H9 (cell line): ENCODE results near the gene MRPL9. TPM values are rescaled to one million over a fixed set of nuclear protein-coding genes. Genes with fewer than 3 reads are reported as not detected.

Experiments
- DNase-seq: peaks from one replicate; pipeline ENCODE4 v3.0.0-alpha.2; 2017
- H2AFZ ChIP-seq: one replicate; pipeline ENCODE4 v1.6.1; 2013; ENCODE audit warnings: mild to moderate bottlenecking, low read length, control low read depth, moderate library complexity
- H2AK5ac ChIP-seq: 2 replicates; pipeline ENCODE4 v1.6.1; 2013; ENCODE audit warnings: low read length, control low read depth, mixed read lengths; ENCODE audit not compliant: insufficient read length
- H2BK120ac ChIP-seq: one replicate; pipeline ENCODE4 v1.6.1; 2013; ENCODE audit warnings: low read depth, mild to moderate bottlenecking, low read length, control low read depth, inconsistent platforms; ENCODE audit not compliant: poor library complexity, severe bottlenecking
- H2BK12ac ChIP-seq: 2 replicates; pipeline ENCODE4 v1.6.1; 2013; ENCODE audit warnings: low read length, control low read depth, mixed read lengths, low read depth; ENCODE audit not compliant: insufficient read length
- H2BK15ac ChIP-seq: 2 replicates; pipeline ENCODE4 v1.6.1; 2013; ENCODE audit warnings: low read depth, low read length, control low read depth
- H2BK20ac ChIP-seq: one replicate; pipeline ENCODE4 v1.6.1; 2013; ENCODE audit warnings: low read depth, mild to moderate bottlenecking, low read length, control low read depth, inconsistent platforms; ENCODE audit not compliant: poor library complexity, severe bottlenecking
- H2BK5ac ChIP-seq: 2 replicates; pipeline ENCODE4 v1.6.1; 2013; ENCODE audit warnings: low read length, control low read depth, mixed read lengths; ENCODE audit not compliant: insufficient read length
- H3K14ac ChIP-seq: 2 replicates; pipeline ENCODE4 v1.6.1; 2013; ENCODE audit warnings: low read length, control low read depth; ENCODE audit not compliant: insufficient read depth
- H3K18ac ChIP-seq: 2 replicates; pipeline ENCODE4 v1.6.1; 2013; ENCODE audit warnings: low read depth, mild to moderate bottlenecking, mixed read lengths, low read length, control low read depth; ENCODE audit not compliant: insufficient read length
- H3K23ac ChIP-seq: 2 replicates; pipeline ENCODE4 v1.6.1; 2013; ENCODE audit warnings: low read length, control low read depth, mixed read lengths, low read depth; ENCODE audit not compliant: insufficient read length
- H3K23me2 ChIP-seq: 2 replicates; pipeline ENCODE4 v1.6.1; 2013; ENCODE audit warnings: low read depth, mild to moderate bottlenecking, mixed read lengths, low read length, control low read depth; ENCODE audit not compliant: insufficient read length, poor library complexity, severe bottlenecking
- H3K27ac ChIP-seq: 2 replicates; pipeline ENCODE4 v1.5.1; 2013; ENCODE audit warnings: low read length, control low read depth, mixed read lengths, low read depth; ENCODE audit not compliant: insufficient read length
- H3K27me3 ChIP-seq: 2 replicates; pipeline ENCODE4 v1.6.1; 2013; ENCODE audit warnings: low read length, control low read depth, inconsistent platforms; ENCODE audit not compliant: insufficient read depth
- H3K4ac ChIP-seq: 2 replicates; pipeline ENCODE4 v1.6.1; 2013; ENCODE audit warnings: low read depth, mild to moderate bottlenecking, control low read depth, inconsistent platforms, low read length, moderate library complexity
- H3K4me1 ChIP-seq: 2 replicates; pipeline ENCODE4 v1.6.1; 2013; ENCODE audit warnings: low read length, control low read depth, inconsistent platforms; ENCODE audit not compliant: insufficient read depth
- H3K4me2 ChIP-seq: 2 replicates; pipeline ENCODE4 v1.6.1; 2013; ENCODE audit warnings: low read length, control low read depth, mixed read lengths; ENCODE audit not compliant: insufficient read length, insufficient read depth
- H3K56ac ChIP-seq: 2 replicates; pipeline ENCODE4 v1.6.1; 2013; ENCODE audit warnings: low read depth, mild to moderate bottlenecking, mixed read lengths, low read length, control low read depth; ENCODE audit not compliant: insufficient read length
- H3K79me1 ChIP-seq: 2 replicates; pipeline ENCODE4 v1.6.1; 2013; ENCODE audit warnings: low read depth, mild to moderate bottlenecking, moderate library complexity, low read length, control low read depth, inconsistent platforms; ENCODE audit not compliant: insufficient read depth, poor library complexity, severe bottlenecking
- H3K79me2 ChIP-seq: 2 replicates; pipeline ENCODE4 v1.6.1; 2013; ENCODE audit warnings: low read length, control low read depth, inconsistent platforms; ENCODE audit not compliant: insufficient read depth
- H3K9ac ChIP-seq: 2 replicates; pipeline ENCODE4 v1.6.1; 2013; ENCODE audit warnings: low read length, control low read depth, mixed read lengths; ENCODE audit not compliant: insufficient read length; ENCODE audit errors: extremely low read depth
- H3K9me3 ChIP-seq: one replicate; pipeline ENCODE4 v1.6.1; 2013; ENCODE audit warnings: low read depth, low read length, inconsistent platforms; ENCODE audit not compliant: control insufficient read depth
- H3T11ph ChIP-seq: one replicate; pipeline ENCODE4 v1.6.1; 2013; ENCODE audit warnings: mild to moderate bottlenecking, low read length, control low read depth, inconsistent platforms
- H4K20me1 ChIP-seq: one replicate; pipeline ENCODE4 v1.6.1; 2013; ENCODE audit not compliant: control insufficient read depth, insufficient read length, insufficient read depth
- H4K5ac ChIP-seq: 2 replicates; pipeline ENCODE4 v1.6.1; 2013; ENCODE audit warnings: low read depth, mild to moderate bottlenecking, mixed read lengths, low read length, control low read depth; ENCODE audit not compliant: insufficient read length
- H4K8ac ChIP-seq: replicated peaks from 2 replicates; pipeline ENCODE4 v1.6.1; 2013; ENCODE audit warnings: low read length, control low read depth, mixed read lengths, low read depth; ENCODE audit not compliant: insufficient read length
- H4K91ac ChIP-seq: 2 replicates; pipeline ENCODE4 v1.6.1; 2013; ENCODE audit warnings: low read depth, mild to moderate bottlenecking, moderate library complexity, mixed read lengths, low read length, control low read depth; ENCODE audit not compliant: insufficient read length
- H3K27ac Mint-ChIP-seq, 3 experiments: 2 replicates in 2 of 3; 3 replicates in 1 of 3; pipeline ENCODE4 v1.8.0; 2020 to 2021; ENCODE audit warnings: mixed read lengths in 3 of 3, mild to moderate bottlenecking in 1 of 3, moderate library complexity in 1 of 3
- H3K27me3 Mint-ChIP-seq: 2 replicates; pipeline ENCODE4 v1.8.0; 2021; ENCODE audit warnings: low read depth, mild to moderate bottlenecking, moderate library complexity, mixed read lengths
- H3K36me3 Mint-ChIP-seq, 3 experiments: 2 replicates in 2 of 3; 3 replicates in 1 of 3; pipeline ENCODE4 v1.8.0; 2020 to 2021; ENCODE audit warnings: low read depth in 3 of 3, mixed read lengths in 3 of 3; ENCODE audit not compliant: insufficient read depth in 1 of 3
- H3K4me1 Mint-ChIP-seq, 2 experiments: 2 replicates each; pipeline ENCODE4 v1.8.0; 2020; ENCODE audit warnings: mixed read lengths in 2 of 2
- H3K4me3 Mint-ChIP-seq, 2 experiments: 2 replicates in 1 of 2; 3 replicates in 1 of 2; pipeline ENCODE4 v1.8.0; 2020 to 2021; ENCODE audit warnings: mild to moderate bottlenecking in 2 of 2, mixed read lengths in 2 of 2, moderate library complexity in 1 of 2
- H3K9me3 Mint-ChIP-seq, 2 experiments: 2 replicates in 1 of 2; 3 replicates in 1 of 2; pipeline ENCODE4 v1.8.0; 2020; ENCODE audit warnings: mild to moderate bottlenecking in 2 of 2, mixed read lengths in 2 of 2, moderate library complexity in 1 of 2
- CTCF ChIP-seq: fragments of 200-600 bp; sonication (generic); conservative IDR thresholded peaks from 3 replicates; pipeline ENCODE4 v1.8.0; 2021; ENCODE audit warnings: antibody characterized with exemption, mild to moderate bottlenecking
- WGBS: extraction: QIAGEN DNeasy Blood & Tissue Kit; methylation state at CpG from one replicate; pipeline ENCODE4 v1.1.7; 2013; ENCODE audit warnings: missing lambda C conversion rate, low lambda C conversion rate, mixed read lengths; ENCODE audit not compliant: insufficient read length; ENCODE audit errors: extremely low coverage; 5-methylcytosine and 5-hydroxymethylcytosine counted together
- total RNA-seq: library from RNA; stranded (reverse); gene quantifications from 2 replicates; pipeline ENCODE4 v1.2.1, GENCODE V29; 2021

Gene MRPL9
- total RNA-seq, 1 experiment from 2014 or later = 102 TPM

GRCh38 chr1:151803915-151804314 is 40.6 kb upstream of the MRPL9 start:
- no peak overlapping the region for H2AFZ ChIP-seq
- no peak overlapping the region for H3K23ac ChIP-seq
- H3K56ac ChIP-seq = no peak overlapping the region
- H3K9me3 Mint-ChIP-seq = no peaks in the 10 kb centered on the region
- H2BK5ac ChIP-seq = no peak overlapping the region
- H4K20me1 ChIP-seq = no peaks in the 10 kb centered on the region
- H2BK15ac ChIP-seq = no peak overlapping the region
- H3K9me3 ChIP-seq = no peaks in the 10 kb centered on the region
- H3K18ac ChIP-seq = no peak overlapping the region
- peaks cover 3 to 15% of the 10 kb centered on the region in 2 experiments; a peak in 2 of 4 replicates for H3K4me1 Mint-ChIP-seq
- no peak overlapping the region for H4K91ac ChIP-seq
- no peak overlapping the region for H2BK20ac ChIP-seq
- no peak overlapping the region for H3K27ac ChIP-seq
- no peak for TF ChIP-seq CTCF
- H3K4me1 ChIP-seq = no peaks in the 10 kb centered on the region
- peaks cover 11% of the 10 kb centered on the region for H3K27me3 Mint-ChIP-seq
- H3K79me2 ChIP-seq = no peaks in the 10 kb centered on the region
- DNase-seq = no peak
- WGBS = no CpG with 5 or more reads among the region's 3 CpGs
- H3K36me3 Mint-ChIP-seq = no peaks in the 10 kb centered on the region
- no peak overlapping the region for H3K4me2 ChIP-seq
- no peak overlapping the region for H4K5ac ChIP-seq
- H2BK12ac ChIP-seq = no peak overlapping the region
- no peak overlapping the region for H4K8ac ChIP-seq
- H3T11ph ChIP-seq = no peak overlapping the region
- no peak overlapping the region for H2AK5ac ChIP-seq
- no peak overlapping the region for H3K27ac Mint-ChIP-seq
- H2BK120ac ChIP-seq = no peak overlapping the region
- 0 out of 2 replicates have a peak, but pooled peaks cover 2% of the 10 kb centered on the region for H3K27me3 ChIP-seq
- no peak overlapping the region for H3K4ac ChIP-seq
- H3K79me1 ChIP-seq = no peaks in the 10 kb centered on the region
- H3K14ac ChIP-seq = no peak overlapping the region
- H3K23me2 ChIP-seq = no peaks in the 10 kb centered on the region
- no peak overlapping the region for H3K4me3 Mint-ChIP-seq
- H3K9ac ChIP-seq = no peak overlapping the region
